DMS79 treated with DMSO at 0.1 percent for 48 hours (cell line): ENCODE data around the gene NEURL1B.

ENCODE experiments used
- DNase-seq: peaks from one replicate; lab custom pipeline; 2025; lab: John Stamatoyannopoulos, UW

NEURL1B gene

GRCh38 chr5:172610643-172611042, 30.4 kb upstream of the NEURL1B start:
- DNase-seq: no peak

- no peak for DNase-seq
Measured at GRCh38 chr5:172611913-172612312, 29.1 kb upstream of the NEURL1B start.

- DNase-seq: no peak
Measured at GRCh38 chr5:172612771-172613170, 28.3 kb upstream of the NEURL1B start.

- no peak for DNase-seq
Measured at GRCh38 chr5:172616136-172616535, 24.9 kb upstream of the NEURL1B start.

GRCh38 chr5:172616730-172617129, 24.3 kb upstream of the NEURL1B start:
- DNase-seq: no peak

GRCh38 chr5:172617817-172618216, 23.2 kb upstream of the NEURL1B start:
- no peak for DNase-seq

GRCh38 chr5:172618574-172619365, 22.3 kb upstream of the NEURL1B start:
- DNase-seq: no peak

GRCh38 chr5:172620506-172620905, 20.6 kb upstream of the NEURL1B start:
- no peak for DNase-seq

- no peak for DNase-seq
Measured at GRCh38 chr5:172622091-172623046, 18.7 kb upstream of the NEURL1B start.

GRCh38 chr5:172623313-172623980, 17.6 kb upstream of the NEURL1B start:
- no peak for DNase-seq

- DNase-seq: no peak
Measured at GRCh38 chr5:172624083-172624995, 16.7 kb upstream of the NEURL1B start.

- DNase-seq: no peak
Measured at GRCh38 chr5:172624996-172625964, 15.8 kb upstream of the NEURL1B start.

- DNase-seq: peak; percentile 10
Measured at GRCh38 chr5:172626031-172626581, 15.0 kb upstream of the NEURL1B start.

GRCh38 chr5:172630082-172630481, 11.0 kb upstream of the NEURL1B start:
- DNase-seq: no peak

GRCh38 chr5:172630482-172630881, 10.6 kb upstream of the NEURL1B start:
- DNase-seq: no peak

- no peak for DNase-seq
Measured at GRCh38 chr5:172630986-172631385, 10.1 kb upstream of the NEURL1B start.

- no peak for DNase-seq
Measured at GRCh38 chr5:172632346-172633092, 8.5 kb upstream of the NEURL1B start.

GRCh38 chr5:172633403-172633970, 7.6 kb upstream of the NEURL1B start:
- no peak for DNase-seq
